ENCODE data around the gene CMSS1.

CMSS1 gene

DNA sequence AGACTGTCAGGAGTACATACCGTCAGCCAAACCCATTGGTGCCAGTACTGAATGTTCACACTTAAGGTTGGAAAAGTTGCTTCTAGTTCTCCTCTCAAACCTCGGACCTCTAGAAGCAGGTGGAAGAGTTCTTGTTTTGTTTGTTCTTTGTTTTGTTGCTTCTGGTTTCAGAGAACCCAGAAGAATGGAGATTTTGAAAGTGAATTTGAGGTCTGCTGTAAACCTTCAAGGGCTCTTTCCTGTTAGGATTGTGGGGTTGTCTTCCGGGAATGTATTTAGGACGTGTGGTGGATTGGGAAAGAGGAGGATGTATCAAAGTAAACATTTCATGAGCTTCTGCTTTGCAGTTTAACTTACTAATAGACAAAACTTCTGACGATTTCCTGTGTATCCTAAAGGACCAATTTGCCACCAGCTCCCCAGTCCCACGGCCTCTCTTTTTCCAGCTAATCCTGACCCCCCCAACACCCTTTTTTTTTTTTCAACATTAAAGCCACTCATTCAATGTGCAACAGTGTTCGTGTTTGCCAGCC lies 246.3 kb downstream of the CMSS1 start:
- no peak for DNase-seq

DNA sequence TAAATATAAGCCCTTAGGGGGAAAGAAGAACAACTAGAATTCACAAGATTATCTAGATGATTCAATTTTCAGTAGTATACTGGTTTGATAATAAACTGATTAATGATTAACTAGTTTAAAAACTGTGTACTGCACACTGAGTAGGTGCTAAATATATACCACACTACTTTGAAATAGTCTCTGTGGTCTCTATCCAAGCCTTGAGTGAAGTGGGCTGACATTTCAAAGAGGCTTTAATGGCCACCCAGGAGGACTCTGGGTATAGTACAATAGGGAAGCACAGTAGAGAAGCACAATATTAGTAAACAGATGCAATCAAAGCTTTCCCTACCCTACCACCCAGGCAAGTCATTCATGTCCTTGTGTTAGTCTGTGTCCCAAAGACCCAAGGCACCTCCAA lies 249.9 kb downstream of the CMSS1 start:
- DNase-seq, result no peak

DNA sequence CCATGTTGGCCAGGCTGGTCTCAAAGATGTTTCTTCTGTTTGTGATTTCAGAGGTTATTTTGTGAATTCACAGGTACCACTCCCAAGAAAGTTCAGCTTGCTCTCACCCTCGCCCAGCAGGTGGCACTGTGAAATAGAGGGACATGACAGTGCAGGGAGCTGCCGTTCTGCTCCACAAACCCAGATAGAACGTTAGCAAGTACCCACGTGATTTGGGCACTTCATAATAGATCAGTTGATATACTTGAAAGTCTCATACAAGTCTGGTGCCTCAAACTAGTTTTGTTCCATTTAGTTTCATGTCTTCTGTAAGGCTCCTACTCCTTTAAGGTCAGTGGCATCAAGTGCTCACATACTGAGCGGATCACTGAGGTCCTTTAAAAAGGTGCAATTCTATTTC lies 251.2 kb downstream of the CMSS1 start:
- peak; percentile 80 for DNase-seq

DNA sequence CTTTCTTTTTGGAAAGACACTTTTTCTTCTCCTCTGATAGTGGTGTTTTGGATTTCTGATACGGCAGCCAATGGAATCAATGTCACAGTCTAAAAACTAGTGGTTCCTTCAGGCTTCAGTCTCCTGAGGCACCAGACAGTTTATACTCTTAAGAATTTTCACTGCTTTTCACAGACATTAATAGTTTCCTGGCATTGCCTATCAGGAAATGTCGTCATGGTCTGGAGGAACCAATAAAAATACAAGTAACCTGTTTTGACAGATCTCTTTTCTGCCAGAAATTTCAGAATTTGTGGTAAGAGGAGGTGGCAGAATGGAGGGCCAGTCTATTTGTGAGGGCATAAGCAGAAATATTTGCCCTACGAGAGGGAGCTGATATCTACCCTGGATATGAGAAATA lies 251.8 kb downstream of the CMSS1 start:
- no peak for DNase-seq

DNA sequence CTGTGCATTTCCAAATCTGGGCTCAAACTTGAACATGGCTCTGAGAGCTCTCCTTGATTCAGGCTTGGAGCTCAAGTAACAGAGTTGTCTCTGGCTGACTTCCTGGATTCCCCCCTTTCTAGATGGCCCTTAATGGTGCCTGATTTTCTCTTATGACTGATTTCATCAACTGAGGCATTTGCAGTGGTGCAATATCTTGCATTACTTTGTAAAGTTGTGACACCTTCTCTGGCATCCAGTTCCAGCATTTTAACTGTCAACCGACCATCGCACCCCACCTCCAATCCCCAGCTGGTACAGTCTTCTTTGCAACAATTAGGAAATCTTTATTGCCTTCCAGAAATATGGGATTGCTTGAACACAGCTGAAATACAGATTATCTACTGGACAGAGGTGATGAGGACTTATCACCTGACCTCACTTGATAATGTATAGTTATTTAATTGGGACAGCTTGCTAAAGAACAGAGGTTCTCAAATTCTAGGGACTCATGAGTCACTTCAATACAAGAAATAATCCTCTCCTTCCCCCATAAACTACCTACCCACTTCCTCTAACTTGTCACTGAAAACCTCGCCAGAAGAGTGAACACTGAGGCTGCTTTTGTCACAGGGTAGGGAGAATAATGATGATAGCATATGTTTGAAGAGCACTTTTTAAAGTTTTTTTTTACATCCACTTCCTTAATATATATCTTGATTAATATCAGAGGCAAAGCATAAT lies 254.8 kb downstream of the CMSS1 start:
- DNase-seq, result no peak

DNA sequence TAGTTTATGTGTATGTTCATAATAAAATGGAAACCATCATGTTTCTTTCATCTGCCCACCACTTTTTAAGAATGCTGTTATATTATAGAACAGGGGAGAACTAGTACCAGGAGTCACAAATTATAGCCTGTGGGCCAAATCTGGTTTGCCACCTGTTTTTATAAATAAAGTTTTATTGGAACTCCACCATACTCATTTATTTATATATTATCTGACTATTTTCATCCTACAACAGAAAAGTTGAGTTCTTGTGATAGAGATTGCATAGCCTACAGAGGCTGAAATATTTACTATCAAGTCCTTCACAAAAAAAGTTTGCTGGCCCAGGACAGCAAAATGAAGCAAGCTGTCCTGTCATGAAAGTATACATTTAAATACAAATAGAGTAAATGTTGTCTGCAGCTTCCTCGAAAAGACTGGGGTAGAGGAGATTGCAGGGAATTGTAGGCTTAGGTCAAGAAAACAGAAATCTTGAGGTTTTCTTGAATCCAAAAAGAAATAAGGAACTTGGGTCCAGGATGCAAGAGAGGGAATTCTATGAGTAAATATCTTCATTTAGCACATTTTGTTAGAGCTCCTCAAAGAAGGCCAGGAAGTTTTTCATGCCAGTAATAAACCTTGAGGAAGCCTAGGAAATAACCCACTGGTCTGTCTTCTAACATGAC lies 255.5 kb downstream of the CMSS1 start:
- no peak for DNase-seq

DNA sequence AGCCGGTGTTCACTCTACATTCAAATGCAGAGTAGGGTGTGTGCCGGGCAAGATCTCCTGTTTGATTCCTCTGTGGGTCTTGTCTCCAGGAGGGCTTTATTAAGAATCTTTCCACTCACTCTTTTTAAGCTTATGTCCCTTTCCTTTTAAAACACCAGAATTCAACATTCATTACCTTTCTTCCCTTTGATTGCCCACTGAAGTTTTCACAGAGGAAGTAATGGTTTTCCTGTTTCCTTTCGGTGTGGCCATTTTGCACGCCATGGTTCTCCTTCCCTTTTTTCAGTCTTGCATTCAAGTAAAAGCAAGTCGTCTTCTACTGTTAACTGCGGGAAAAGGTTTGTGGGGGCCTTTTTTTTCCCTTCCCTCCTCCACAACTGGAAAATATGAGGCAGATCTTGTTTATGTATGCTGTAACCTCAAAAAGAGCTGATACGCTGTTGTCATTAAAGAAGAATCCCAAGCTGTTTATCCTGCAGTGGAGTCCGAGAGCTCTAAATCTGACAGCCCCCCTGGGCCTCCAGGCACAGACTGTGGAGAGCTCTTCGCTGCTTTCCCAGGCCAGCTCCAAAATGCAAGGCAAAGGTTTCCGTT lies 256.1 kb downstream of the CMSS1 start:
- DNase-seq, result peak; percentile 85

DNA sequence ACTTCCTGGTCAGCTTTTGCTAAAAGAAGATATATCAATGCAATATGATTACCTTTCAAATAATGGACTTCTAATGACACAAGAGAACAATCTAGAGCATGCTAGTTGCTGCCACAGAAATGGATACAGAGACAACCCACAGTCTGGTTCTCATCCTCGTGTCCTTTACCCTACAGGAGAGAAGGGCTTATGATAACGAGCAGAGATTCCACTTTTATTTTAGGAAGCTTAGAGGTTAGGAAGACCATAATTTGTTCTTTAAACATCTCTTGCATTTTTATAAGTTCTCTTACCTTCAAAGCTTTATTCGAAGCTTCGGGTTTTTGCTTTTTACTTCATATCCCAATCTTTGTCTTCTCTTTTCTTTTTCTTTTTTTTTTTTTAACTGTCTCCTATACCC lies 257.5 kb downstream of the CMSS1 start:
- DNase-seq, result no peak

DNA sequence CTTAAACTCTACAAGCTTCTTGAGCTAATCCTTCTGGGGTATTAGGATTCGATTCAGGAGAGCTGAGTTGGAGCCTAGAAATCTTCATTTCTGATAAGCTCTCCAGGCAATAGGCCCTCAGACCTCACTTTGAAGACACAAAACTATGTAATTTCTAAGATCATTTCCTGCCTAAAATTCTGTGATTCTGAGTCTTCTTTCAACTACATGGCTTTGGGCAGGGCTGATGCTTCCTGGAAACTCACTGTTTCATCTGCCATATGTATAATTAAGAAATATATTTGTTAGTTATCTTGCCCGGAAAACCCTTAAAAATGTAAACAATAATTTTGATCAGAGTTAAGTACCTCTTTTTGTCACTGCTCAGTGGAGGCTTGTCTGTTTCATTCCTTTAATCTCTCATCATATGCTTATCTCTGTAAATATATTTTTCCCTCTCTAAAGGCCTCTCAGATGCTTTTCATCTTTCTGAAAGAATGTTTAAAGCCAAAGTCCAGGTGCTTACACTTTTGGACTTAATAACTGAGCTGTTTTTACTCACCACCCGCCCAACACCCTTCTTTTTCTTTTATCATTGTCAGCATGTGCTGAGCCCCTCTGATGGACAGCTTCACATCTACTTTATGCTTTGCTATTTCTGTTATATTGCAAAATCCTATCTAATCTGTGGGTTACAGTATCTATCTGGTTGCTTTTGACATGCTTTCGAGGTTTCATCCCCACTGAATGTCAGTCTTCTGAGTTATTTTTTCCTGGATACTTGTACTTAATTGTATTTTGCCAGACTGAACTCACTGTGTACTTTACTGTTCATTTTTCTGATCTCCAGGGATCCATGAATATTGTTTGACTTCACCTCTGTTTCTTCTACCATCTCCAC lies 258.4 kb downstream of the CMSS1 start:
- DNase-seq, result no peak

DNA sequence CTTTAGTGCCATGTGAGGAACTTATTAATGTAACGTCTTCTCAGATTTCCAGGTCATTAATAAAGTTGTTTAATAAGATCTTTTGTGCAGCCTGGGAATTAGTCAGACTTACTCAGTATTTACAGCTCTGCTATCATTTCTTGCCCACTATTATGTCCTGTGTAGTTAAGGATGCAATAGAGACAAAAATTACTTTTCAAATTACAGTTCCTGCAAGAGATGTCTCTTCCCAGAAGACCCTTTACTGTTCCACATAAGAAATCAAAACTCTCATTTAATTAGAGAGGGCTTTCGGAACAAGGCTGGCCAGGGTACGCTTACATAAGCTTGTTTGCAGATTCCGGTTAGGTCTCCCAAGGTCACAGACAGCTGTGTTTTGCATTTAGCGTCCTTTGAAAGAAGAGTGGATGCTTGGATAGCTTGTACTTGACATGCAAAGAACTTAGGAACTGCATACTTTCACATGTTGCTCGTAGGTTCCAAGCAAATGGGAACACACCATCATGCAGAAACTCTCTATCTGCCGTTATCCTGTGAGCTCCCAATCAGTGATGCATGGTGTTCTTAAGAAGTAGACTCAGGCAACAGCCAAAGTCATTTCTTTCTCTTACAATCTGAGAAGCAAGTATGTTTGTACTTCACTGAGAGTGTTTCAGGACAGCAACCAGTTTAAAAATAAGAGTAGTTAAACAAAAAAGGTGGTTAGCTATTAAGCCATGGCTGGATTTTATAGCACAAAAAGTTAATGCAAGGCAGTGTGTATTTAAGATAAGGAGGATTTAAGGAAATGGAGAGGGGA lies 259.3 kb downstream of the CMSS1 start:
- DNase-seq, result peak; percentile 56

DNA sequence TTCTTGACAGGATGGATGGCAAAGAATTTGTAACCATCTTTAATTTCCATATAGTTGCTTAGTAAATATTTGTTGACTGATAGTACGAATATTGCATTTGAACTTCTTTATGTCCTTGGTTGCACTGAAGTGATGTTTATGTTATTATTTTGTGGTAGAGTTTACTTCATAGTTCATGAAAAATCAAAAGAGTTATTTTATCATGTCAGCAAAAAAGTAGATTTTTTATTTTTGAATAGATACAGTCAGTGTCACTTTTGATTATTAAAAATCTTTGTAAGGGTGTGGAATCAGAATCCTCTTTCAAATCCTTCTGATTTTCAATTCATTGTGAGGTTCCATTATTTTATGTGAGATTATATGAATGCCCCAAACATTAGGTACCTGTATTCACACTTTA lies 261.7 kb downstream of the CMSS1 start:
- no peak for DNase-seq

DNA sequence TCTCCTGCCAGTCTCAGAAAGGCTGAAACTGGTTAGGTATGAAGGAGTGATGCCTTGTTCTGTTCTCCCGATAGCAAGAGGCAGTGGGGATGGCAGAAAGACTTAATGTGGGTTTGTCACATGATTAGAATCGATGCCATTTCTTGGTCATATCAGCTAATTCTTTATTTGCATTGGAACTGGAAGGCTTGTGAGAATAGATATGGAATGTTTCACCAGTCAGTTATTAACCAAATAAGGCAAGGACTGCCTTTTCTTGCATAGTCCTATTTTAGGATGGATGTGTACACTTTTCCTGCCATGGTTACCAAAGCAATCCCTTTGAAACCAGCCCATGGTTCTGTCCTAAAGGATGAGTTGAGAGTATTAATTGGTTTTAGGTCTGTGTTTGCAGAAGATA lies 262.9 kb downstream of the CMSS1 start:
- DNase-seq, result no peak

DNA sequence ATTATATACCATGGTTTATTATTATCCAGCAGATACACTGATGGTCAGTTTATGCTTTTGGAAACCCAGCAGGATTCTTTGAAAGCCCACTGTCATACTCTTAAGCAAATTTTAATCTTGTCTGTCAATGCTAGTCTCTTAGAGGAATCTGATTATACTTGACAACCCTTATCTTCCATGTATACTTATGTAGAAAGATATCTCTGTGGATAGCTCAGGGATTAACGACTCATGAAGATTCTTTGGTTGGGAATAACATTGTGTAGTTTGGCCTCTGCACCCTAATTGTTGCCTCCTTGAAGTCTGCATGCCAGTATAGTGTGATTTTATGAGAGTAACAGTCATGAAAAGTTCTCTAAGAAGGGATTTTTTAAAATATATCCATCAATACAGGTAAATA lies 263.6 kb downstream of the CMSS1 start:
- no peak for DNase-seq

DNA sequence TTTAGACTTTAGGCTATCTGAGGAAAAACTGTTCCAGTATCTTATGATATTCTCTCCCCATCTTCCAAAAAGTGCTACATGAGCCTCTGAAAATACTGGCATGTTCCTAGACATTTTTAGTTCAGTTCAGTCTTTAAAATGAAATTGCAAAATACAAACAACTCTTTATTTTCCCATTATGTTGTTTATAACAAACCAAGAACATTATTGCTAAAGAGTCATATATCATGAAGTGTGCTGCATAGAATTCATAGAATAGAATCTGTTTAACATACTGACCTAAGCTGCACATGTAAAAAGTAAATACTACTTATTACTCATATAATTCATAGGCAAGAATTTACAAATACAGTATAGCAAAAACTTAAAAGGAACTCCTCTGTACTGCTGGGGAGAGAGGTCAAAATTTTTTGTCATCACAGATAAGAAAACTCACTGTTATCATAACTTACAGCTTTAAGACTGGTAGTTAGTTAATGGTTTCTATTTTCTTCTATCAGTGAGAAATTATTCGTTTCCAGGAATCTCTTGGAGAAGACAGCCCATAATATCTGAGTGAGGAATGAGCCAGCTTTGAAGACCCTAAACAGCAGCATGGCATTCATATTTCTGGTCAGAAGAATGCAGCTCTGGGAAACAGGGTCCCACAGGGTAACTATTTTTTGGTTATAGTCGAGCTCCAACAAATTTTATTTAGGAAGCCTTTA lies 264.5 kb downstream of the CMSS1 start:
- no peak for DNase-seq

DNA sequence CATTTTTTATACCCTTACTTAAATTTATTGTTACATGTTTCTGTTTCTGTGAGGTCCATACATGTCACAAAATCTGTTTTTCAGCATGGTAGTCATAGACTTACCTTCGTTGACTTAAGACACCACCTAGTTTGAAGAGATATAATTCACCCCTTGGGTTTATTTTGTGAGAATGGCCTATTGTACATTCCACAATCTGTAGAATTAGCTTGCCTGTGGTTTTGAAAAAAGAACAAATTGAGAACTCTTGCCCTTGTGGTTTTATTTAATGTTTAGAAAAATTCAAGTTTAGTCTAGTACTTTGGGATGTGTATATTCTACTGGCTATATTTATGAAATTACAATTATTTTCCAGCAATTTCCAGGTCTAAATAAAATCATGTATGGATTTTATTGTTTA lies 265.1 kb downstream of the CMSS1 start:
- DNase-seq, result no peak

DNA sequence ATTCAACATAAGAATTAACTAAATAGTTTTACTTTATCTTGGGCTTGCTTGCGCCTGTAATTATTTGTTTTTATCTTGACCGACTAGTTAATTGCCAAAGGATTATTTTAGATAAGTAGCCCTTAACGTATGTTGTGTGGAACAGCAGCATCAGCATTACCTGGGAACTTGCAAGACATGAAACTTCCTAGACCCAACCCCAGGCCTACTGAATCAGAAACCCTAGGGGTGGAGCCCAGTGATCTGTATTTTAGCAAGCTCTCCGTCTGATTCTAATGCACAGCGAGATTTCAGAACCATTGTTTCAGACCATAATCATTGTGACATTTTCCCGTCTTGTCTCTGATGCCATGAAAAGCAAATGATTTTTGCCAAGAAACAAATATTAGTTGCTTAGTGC lies 265.5 kb downstream of the CMSS1 start:
- DNase-seq, result no peak

DNA sequence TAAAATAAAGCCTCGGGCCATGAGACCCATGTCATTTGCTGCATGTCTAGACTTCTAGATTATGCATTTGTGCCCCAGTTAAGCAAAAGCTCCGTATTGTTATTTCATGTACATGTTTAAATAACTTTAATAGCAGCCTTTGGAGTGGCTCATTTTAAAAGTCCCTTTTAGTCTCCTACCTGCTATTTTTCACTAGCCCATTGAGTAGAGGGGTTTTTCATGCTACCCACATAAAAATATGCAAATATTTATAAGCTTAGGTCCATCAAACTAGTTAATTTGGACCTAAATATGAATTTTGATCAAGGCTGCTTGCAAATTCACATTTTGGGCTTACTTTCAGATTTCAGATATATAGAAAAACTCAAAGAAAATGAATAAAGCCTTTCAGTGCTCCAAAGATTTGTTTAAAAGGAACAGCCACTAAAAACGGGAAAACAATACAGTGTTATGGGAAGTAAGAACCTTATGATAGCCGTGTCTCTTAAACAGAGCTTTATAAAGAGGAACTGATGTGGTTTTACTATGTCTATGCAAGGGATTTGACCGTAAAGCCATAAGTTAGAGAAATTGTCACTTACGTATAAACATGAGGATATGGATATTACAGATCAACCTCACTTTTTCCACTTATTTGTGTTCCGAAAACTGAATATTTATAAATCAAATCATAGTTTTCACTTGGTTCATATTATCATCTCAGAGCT lies 266.6 kb downstream of the CMSS1 start:
- DNase-seq, result no peak

DNA sequence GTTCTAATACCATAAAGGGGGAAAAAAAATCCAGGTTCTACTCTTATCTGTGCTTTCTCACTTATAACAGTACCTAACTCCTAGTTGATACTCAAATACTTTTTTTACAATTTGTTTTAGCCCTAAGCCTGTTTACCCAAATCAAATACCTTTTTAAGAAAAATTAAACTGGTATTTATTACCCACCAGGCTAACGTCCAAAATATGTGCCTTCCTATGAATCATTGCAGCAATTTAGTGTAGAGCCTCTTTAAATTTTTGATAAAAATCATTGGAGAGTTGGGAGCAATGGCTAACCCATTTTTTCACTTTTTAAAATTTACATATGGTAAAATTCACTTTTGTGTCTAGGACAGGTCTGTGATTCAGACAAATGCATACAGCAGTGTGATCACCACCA lies 268.7 kb downstream of the CMSS1 start:
- DNase-seq, result no peak

DNA sequence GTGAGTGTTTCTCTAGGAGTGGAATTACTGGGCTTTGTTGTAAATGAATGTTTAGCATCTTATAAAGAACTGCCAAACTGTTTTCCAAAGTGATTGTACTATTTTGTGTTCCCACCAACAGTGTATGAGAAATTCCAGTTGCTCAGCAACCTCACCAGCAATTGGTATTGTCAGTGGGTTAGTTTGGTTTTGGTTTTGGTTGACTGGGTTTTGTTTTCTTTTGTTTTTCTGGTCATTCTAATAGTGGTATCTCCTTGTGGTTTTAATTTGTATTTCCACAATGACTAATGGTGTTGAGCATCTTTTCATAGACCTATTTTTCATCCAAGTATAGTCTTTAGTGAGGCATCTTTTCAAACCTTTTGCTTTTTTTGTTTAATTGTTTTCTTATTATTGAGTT lies 269.5 kb downstream of the CMSS1 start:
- DNase-seq, result no peak

DNA sequence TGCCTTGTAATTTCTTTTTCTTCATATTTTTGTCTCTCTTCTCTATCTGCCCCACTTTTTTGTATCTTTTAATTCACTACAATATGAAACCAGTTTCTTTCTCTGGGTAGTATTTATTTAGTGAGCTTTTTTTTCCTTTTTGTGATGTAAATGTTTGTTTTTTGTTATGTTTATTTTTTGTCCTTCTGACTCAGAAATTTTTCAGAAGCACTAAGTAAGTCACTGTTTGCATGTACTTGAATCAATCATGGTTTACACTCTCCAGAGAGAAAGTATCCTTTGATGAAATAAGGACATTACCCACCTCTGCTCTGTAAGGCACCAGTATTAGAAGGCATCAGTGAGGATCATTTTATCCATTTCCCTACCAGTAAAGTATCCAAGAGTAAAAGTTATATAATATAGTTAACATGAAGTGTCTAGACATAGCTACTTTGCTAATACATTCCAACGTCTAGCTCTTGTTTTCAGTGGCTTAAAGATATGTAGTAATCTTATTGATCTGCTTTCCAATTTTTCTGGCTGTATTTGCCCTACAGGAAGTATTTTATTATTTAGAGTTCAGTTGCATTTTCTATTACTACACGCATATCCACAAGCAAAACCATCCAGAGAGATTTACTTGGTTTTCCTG lies 271.2 kb downstream of the CMSS1 start:
- no peak for DNase-seq
